HL-60 (cell line): ENCODE data around the gene SGMS1.

Experiments used
- CTCF ChIP-seq: IDR thresholded peaks from one replicate; pipeline ENCODE4 v1.5.1; 2011; ENCODE audit warnings: low read length, control low read depth, inconsistent platforms; ENCODE audit not compliant: insufficient read depth
- GABPA ChIP-seq: IDR thresholded peaks from 2 replicates; pipeline ENCODE4 v1.6.1; 2012; ENCODE audit warnings: low read depth
- POLR2AphosphoS5 ChIP-seq: IDR thresholded peaks from 2 replicates; pipeline ENCODE4 v1.6.1; 2012; ENCODE audit warnings: low read depth
- REST ChIP-seq: IDR thresholded peaks from 2 replicates; pipeline ENCODE4 v1.6.1; 2012; ENCODE audit warnings: low read depth; ENCODE audit not compliant: insufficient replicate concordance

GRCh38 chr10:50471583-50471975 lies 152.2 kb downstream of the SGMS1 start:
- no peak for TF ChIP-seq CTCF
- no peak for TF ChIP-seq POLR2AphosphoS5
- TF ChIP-seq REST: no peak
- no peak for TF ChIP-seq GABPA
